WERI-Rb-1 (cell line): ENCODE measurements around the gene ZRANB1.
A peak's percentile ranks its signal among the peaks of the same experiment; 100 is the strongest.

Experiments used
- DNase-seq: peaks from one replicate; pipeline ENCODE4 v3.0.0-alpha.2; 2020
- H3K27ac ChIP-seq: fragments of 250-450 bp; sonication (Bioruptor Pico); 2 replicates; pipeline ENCODE4 v1.5.1; 2020; ENCODE audit warnings: mild to moderate bottlenecking, moderate library complexity
- H3K27me3 ChIP-seq: fragments of 250-450 bp; sonication (Bioruptor Pico); 2 replicates; pipeline ENCODE4 v1.5.1; 2021; ENCODE audit warnings: mild to moderate bottlenecking, low read depth, moderate library complexity; ENCODE audit not compliant: insufficient read depth, severe bottlenecking
- H3K36me3 ChIP-seq: fragments of 250-450 bp; sonication (Bioruptor Pico); 2 replicates; pipeline ENCODE4 v1.5.1; 2020; ENCODE audit warnings: mild to moderate bottlenecking, moderate library complexity
- H3K4me3 ChIP-seq: 2 replicates; pipeline ENCODE4 v1.5.1; 2011; ENCODE audit warnings: low read depth, mild to moderate bottlenecking, control low read depth, low read length
- H3K9me3 ChIP-seq: fragments of 250-450 bp; sonication (Bioruptor Pico); 2 replicates; pipeline ENCODE4 v1.5.1; 2021; ENCODE audit warnings: mild to moderate bottlenecking, moderate library complexity; ENCODE audit not compliant: severe bottlenecking
- CTCF ChIP-seq: IDR thresholded peaks from 2 replicates; pipeline ENCODE4 v1.5.1; 2011; ENCODE audit warnings: low read depth, mild to moderate bottlenecking, control low read depth, inconsistent platforms, low read length

ZRANB1 gene

GRCh38 chr10:124941823-124942222, at the start of gene ZRANB1:
Gene ZRANB1, plus strand, starts transcription at chr10:124942123. Its CDS starts 371 bp downstream, at chr10:124942494.
- Histone ChIP-seq H3K9me3 (no peaks in the 10 kb centered on the region), H3K36me3 (peaks cover 16% of the 10 kb centered on the region), H3K27ac (no peak within 1 kb of the TSS), H3K27me3 (no peaks in the 10 kb centered on the region), H3K4me3 (no peak within 1 kb of the TSS)
- DNase-seq: no peak
- no peak for TF ChIP-seq CTCF

GRCh38 chr10:124892905-124893304, 49.0 kb upstream of the ZRANB1 start:
- no peaks in the 10 kb centered on the region for H3K36me3 ChIP-seq
- no peak for DNase-seq
- H3K9me3 ChIP-seq: no peaks in the 10 kb centered on the region
- no peak for TF ChIP-seq CTCF
- H3K27me3 ChIP-seq: no peaks in the 10 kb centered on the region
- H3K4me3 ChIP-seq: no peak overlapping the region
- no peak overlapping the region for H3K27ac ChIP-seq

- H3K27me3 ChIP-seq: no peaks in the 10 kb centered on the region
- H3K36me3 ChIP-seq: no peaks in the 10 kb centered on the region
- TF ChIP-seq CTCF: no peak
- no peaks in the 10 kb centered on the region for H3K9me3 ChIP-seq
- DNase-seq: no peak
- no peak overlapping the region for H3K4me3 ChIP-seq
- H3K27ac ChIP-seq: peak overlapping the region; percentile 86; the same call in 1 of the 2 replicates
Observed at GRCh38 chr10:124894569-124895215, 47.2 kb upstream of the ZRANB1 start.

- no peak for TF ChIP-seq CTCF
- Histone ChIP-seq H3K9me3 (no peaks in the 10 kb centered on the region), H3K4me3 (peak overlapping the region; percentile 39), H3K27ac (peak overlapping the region; percentile 86), H3K27me3 (no peaks in the 10 kb centered on the region), H3K36me3 (no peaks in the 10 kb centered on the region)
- DNase-seq: peak; percentile 82
Observed at GRCh38 chr10:124896751-124897150, 45.2 kb upstream of the ZRANB1 start.

GRCh38 chr10:124898471-124898870, 43.5 kb upstream of the ZRANB1 start:
- no peak overlapping the region for H3K4me3 ChIP-seq
- H3K36me3 ChIP-seq: no peaks in the 10 kb centered on the region
- no peak for TF ChIP-seq CTCF
- no peaks in the 10 kb centered on the region for H3K9me3 ChIP-seq
- no peak overlapping the region for H3K27ac ChIP-seq
- no peak for DNase-seq
- no peaks in the 10 kb centered on the region for H3K27me3 ChIP-seq

GRCh38 chr10:124899151-124899550, 42.8 kb upstream of the ZRANB1 start:
- H3K4me3 ChIP-seq: no peak overlapping the region
- no peaks in the 10 kb centered on the region for H3K9me3 ChIP-seq
- H3K27me3 ChIP-seq: no peaks in the 10 kb centered on the region
- H3K27ac ChIP-seq: no peak overlapping the region
- DNase-seq: no peak
- no peak for TF ChIP-seq CTCF
- no peaks in the 10 kb centered on the region for H3K36me3 ChIP-seq
